ENCODE data around the gene CELF6.

CELF6 gene

GRCh38 chr15:72315706-72316370 lies 4.1 kb downstream of the CELF6 start:
- H3K18ac ChIP-seq (ENCODE audit: low read length) = no peak overlapping the region
- no peak overlapping the region for H3K4me2 ChIP-seq (ENCODE audit: low read length)
- peaks cover 4% of the 10 kb centered on the region for H3K27me3 ChIP-seq (ENCODE audit: insufficient read depth, low read length, poor library complexity)
- H4K8ac ChIP-seq (ENCODE audit: low read depth, low read length) = no peak overlapping the region
- H2BK15ac ChIP-seq (replicated peaks; ENCODE audit: low read depth) = no peak overlapping the region
- no peak overlapping the region for H3K9ac ChIP-seq (ENCODE audit: low read length)
- WGBS (ENCODE audit: extremely low coverage, insufficient coverage, low lambda C conversion rate) = no CpG with 5 or more reads among the region's 6 CpGs
- no peak for DNase-seq
- no peak overlapping the region for H2AK5ac ChIP-seq (ENCODE audit: low read length)
- no peak overlapping the region for H3K56ac ChIP-seq (ENCODE audit: low read length)
- H3K79me1 ChIP-seq (ENCODE audit: low read length) = no peaks in the 10 kb centered on the region
- no peak overlapping the region for H2BK5ac ChIP-seq (ENCODE audit: low read length)
- no peak overlapping the region for H3K23ac ChIP-seq (ENCODE audit: low read length)
- H4K5ac ChIP-seq (ENCODE audit: low read length) = no peak overlapping the region
- no peaks in the 10 kb centered on the region for H3K79me2 ChIP-seq (ENCODE audit: control insufficient read depth, insufficient read depth, low read length)
- peaks cover 2% of the 10 kb centered on the region for H3K4me1 ChIP-seq (ENCODE audit: control insufficient read depth, low read depth, low read length)
- no peak overlapping the region for H2BK120ac ChIP-seq (ENCODE audit: low read depth, low read length)
- H3K4ac ChIP-seq (ENCODE audit: low read depth, low read length) = no peak overlapping the region
- no peak overlapping the region for H3K4me3 ChIP-seq (ENCODE audit: low read length)
- H3K27ac ChIP-seq (ENCODE audit: low read depth, low read length) = no peak overlapping the region
- H3K36me3 ChIP-seq (ENCODE audit: control insufficient read depth, insufficient read depth, low read length) = no peaks in the 10 kb centered on the region

GRCh38 chr15:72313881-72314280 lies 6.1 kb downstream of the CELF6 start:
- Histone ChIP-seq H3K18ac (ENCODE audit: low read length) (no peak overlapping the region), H3K9ac (ENCODE audit: low read length) (no peak overlapping the region), H3K23ac (ENCODE audit: low read length) (no peak overlapping the region), H3K4ac (ENCODE audit: low read depth, low read length) (no peak overlapping the region), H3K4me1 (ENCODE audit: control insufficient read depth, low read depth, low read length) (no peaks in the 10 kb centered on the region), H2BK5ac (ENCODE audit: low read length) (no peak overlapping the region), H3K79me2 (ENCODE audit: control insufficient read depth, insufficient read depth, low read length) (no peaks in the 10 kb centered on the region), H3K56ac (ENCODE audit: low read length) (no peak overlapping the region), H4K5ac (ENCODE audit: low read length) (no peak overlapping the region), H3K79me1 (ENCODE audit: low read length) (no peaks in the 10 kb centered on the region), H3K4me2 (ENCODE audit: low read length) (no peak overlapping the region), H2AK5ac (ENCODE audit: low read length) (no peak overlapping the region), H4K8ac (ENCODE audit: low read depth, low read length) (no peak overlapping the region), H3K4me3 (ENCODE audit: low read length) (no peak overlapping the region), H2BK120ac (ENCODE audit: low read depth, low read length) (no peak overlapping the region), H3K27ac (ENCODE audit: low read depth, low read length) (no peak overlapping the region), H3K27me3 (ENCODE audit: insufficient read depth, low read length, poor library complexity) (peaks cover 2% of the 10 kb centered on the region), H3K36me3 (ENCODE audit: control insufficient read depth, insufficient read depth, low read length) (no peaks in the 10 kb centered on the region), H2BK15ac (replicated peaks; ENCODE audit: low read depth) (no peak overlapping the region)
- no CpG with 5 or more reads among the region's 2 CpGs for WGBS (ENCODE audit: extremely low coverage, insufficient coverage, low lambda C conversion rate)
- DNase-seq = no peak

GRCh38 chr15:72313448-72313840 lies 6.5 kb downstream of the CELF6 start:
- H3K79me1 ChIP-seq (ENCODE audit: low read length) = no peaks in the 10 kb centered on the region
- no peak for DNase-seq
- H3K4me1 ChIP-seq (ENCODE audit: control insufficient read depth, low read depth, low read length) = no peaks in the 10 kb centered on the region
- no peak overlapping the region for H3K23ac ChIP-seq (ENCODE audit: low read length)
- H2BK15ac ChIP-seq (replicated peaks; ENCODE audit: low read depth) = no peak overlapping the region
- no peak overlapping the region for H4K8ac ChIP-seq (ENCODE audit: low read depth, low read length)
- no peaks in the 10 kb centered on the region for H3K36me3 ChIP-seq (ENCODE audit: control insufficient read depth, insufficient read depth, low read length)
- no peak overlapping the region for H3K4me2 ChIP-seq (ENCODE audit: low read length)
- no peaks in the 10 kb centered on the region for H3K27me3 ChIP-seq (ENCODE audit: insufficient read depth, low read length, poor library complexity)
- no peak overlapping the region for H3K4ac ChIP-seq (ENCODE audit: low read depth, low read length)
- WGBS (ENCODE audit: extremely low coverage, insufficient coverage, low lambda C conversion rate) = no CpG with 5 or more reads among the region's 2 CpGs
- no peak overlapping the region for H3K9ac ChIP-seq (ENCODE audit: low read length)
- no peak overlapping the region for H3K18ac ChIP-seq (ENCODE audit: low read length)
- no peaks in the 10 kb centered on the region for H3K79me2 ChIP-seq (ENCODE audit: control insufficient read depth, insufficient read depth, low read length)
- no peak overlapping the region for H4K5ac ChIP-seq (ENCODE audit: low read length)
- no peak overlapping the region for H3K27ac ChIP-seq (ENCODE audit: low read depth, low read length)
- no peak overlapping the region for H3K4me3 ChIP-seq (ENCODE audit: low read length)
- H3K56ac ChIP-seq (ENCODE audit: low read length) = no peak overlapping the region
- H2AK5ac ChIP-seq (ENCODE audit: low read length) = no peak overlapping the region
- H2BK120ac ChIP-seq (ENCODE audit: low read depth, low read length) = no peak overlapping the region
- H2BK5ac ChIP-seq (ENCODE audit: low read length) = no peak overlapping the region

- H3K27me3 ChIP-seq (ENCODE audit: insufficient read depth, low read length, poor library complexity) = no peaks in the 10 kb centered on the region
Observed at GRCh38 chr15:72312605-72313447, 7.1 kb downstream of the CELF6 start.

GRCh38 chr15:72307026-72307425 lies 12.9 kb downstream of the CELF6 start:
- H3K36me3 ChIP-seq (ENCODE audit: control insufficient read depth, insufficient read depth, low read length) = no peaks in the 10 kb centered on the region
- no peak overlapping the region for H3K27ac ChIP-seq (ENCODE audit: low read depth, low read length)
- no CpG with 5 or more reads among the region's 5 CpGs for WGBS (ENCODE audit: extremely low coverage, insufficient coverage, low lambda C conversion rate)
- H2BK120ac ChIP-seq (ENCODE audit: low read depth, low read length) = no peak overlapping the region
- H2BK15ac ChIP-seq (replicated peaks; ENCODE audit: low read depth) = no peak overlapping the region
- no peaks in the 10 kb centered on the region for H3K27me3 ChIP-seq (ENCODE audit: insufficient read depth, low read length, poor library complexity)
- H3K4me2 ChIP-seq (ENCODE audit: low read length) = no peak overlapping the region
- H3K9ac ChIP-seq (ENCODE audit: low read length) = no peak overlapping the region
- no peak overlapping the region for H3K18ac ChIP-seq (ENCODE audit: low read length)
- no peaks in the 10 kb centered on the region for H3K4me1 ChIP-seq (ENCODE audit: control insufficient read depth, low read depth, low read length)
- no peak overlapping the region for H3K4me3 ChIP-seq (ENCODE audit: low read length)
- no peak for DNase-seq
- H4K8ac ChIP-seq (ENCODE audit: low read depth, low read length) = no peak overlapping the region
- H3K23ac ChIP-seq (ENCODE audit: low read length) = no peak overlapping the region
- no peak overlapping the region for H3K4ac ChIP-seq (ENCODE audit: low read depth, low read length)
- H2AK5ac ChIP-seq (ENCODE audit: low read length) = no peak overlapping the region
- H3K79me1 ChIP-seq (ENCODE audit: low read length) = no peaks in the 10 kb centered on the region
- no peak overlapping the region for H4K5ac ChIP-seq (ENCODE audit: low read length)
- H3K79me2 ChIP-seq (ENCODE audit: control insufficient read depth, insufficient read depth, low read length) = no peaks in the 10 kb centered on the region
- H2BK5ac ChIP-seq (ENCODE audit: low read length) = no peak overlapping the region
- no peak overlapping the region for H3K56ac ChIP-seq (ENCODE audit: low read length)

More at GRCh38 chr15:72312605-72313447, 7.1 kb downstream of the CELF6 start:
- no peaks in the 10 kb centered on the region for H3K36me3 ChIP-seq (ENCODE audit: control insufficient read depth, insufficient read depth, low read length)
- H2AK5ac ChIP-seq (ENCODE audit: low read length) = no peak overlapping the region
- H3K56ac ChIP-seq (ENCODE audit: low read length) = no peak overlapping the region
- no CpG with 5 or more reads among the region's 2 CpGs for WGBS (ENCODE audit: extremely low coverage, insufficient coverage, low lambda C conversion rate)
- no peak overlapping the region for H4K8ac ChIP-seq (ENCODE audit: low read depth, low read length)
- H3K79me2 ChIP-seq (ENCODE audit: control insufficient read depth, insufficient read depth, low read length) = no peaks in the 10 kb centered on the region
- no peak overlapping the region for H2BK120ac ChIP-seq (ENCODE audit: low read depth, low read length)
- H3K4me3 ChIP-seq (ENCODE audit: low read length) = no peak overlapping the region
- H3K4ac ChIP-seq (ENCODE audit: low read depth, low read length) = no peak overlapping the region
- H3K79me1 ChIP-seq (ENCODE audit: low read length) = no peaks in the 10 kb centered on the region
- no peak overlapping the region for H2BK5ac ChIP-seq (ENCODE audit: low read length)
- no peak overlapping the region for H3K9ac ChIP-seq (ENCODE audit: low read length)
- no peak overlapping the region for H3K4me2 ChIP-seq (ENCODE audit: low read length)
- H3K18ac ChIP-seq (ENCODE audit: low read length) = no peak overlapping the region
- H2BK15ac ChIP-seq (replicated peaks; ENCODE audit: low read depth) = no peak overlapping the region
- peak; percentile 86 for DNase-seq
- no peaks in the 10 kb centered on the region for H3K4me1 ChIP-seq (ENCODE audit: control insufficient read depth, low read depth, low read length)
- H3K27ac ChIP-seq (ENCODE audit: low read depth, low read length) = no peak overlapping the region
- H4K5ac ChIP-seq (ENCODE audit: low read length) = no peak overlapping the region
- no peak overlapping the region for H3K23ac ChIP-seq (ENCODE audit: low read length)

All from mesendoderm (in vitro differentiated cells).